GM12873 (cell line): Measurements from ENCODE around the gene HDGFL1.

Experiments used
- TF ChIP-seq, protein P1 (sequence below): IDR thresholded peaks from 2 replicates; pipeline ENCODE4 v1.5.1; 2012; ENCODE audit warnings: low read depth, mild to moderate bottlenecking, moderate library complexity, low read length, control low read depth; ENCODE audit not compliant: insufficient read depth; ENCODE audit errors: missing control alignments

HDGFL1 gene

DNA sequence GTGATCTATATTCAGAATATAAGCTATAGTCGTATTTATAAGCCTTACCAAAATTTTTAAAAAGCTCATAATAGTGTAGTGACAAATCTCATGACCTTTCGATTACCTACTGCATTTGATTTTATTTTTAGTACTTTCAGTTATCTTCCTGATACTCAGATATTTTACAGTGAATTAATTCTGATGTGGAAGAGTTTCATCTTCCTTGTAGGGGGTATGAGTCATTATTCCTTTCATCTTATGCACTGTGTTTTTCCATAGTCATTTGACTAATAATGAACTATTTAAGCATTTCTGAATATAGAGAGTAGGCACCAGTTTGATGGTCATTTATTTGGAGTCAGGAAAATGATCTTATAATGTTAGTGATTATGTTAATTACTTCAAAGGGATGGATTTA lies 36.4 kb downstream of the HDGFL1 start:
- TF ChIP-seq, protein P1, sequence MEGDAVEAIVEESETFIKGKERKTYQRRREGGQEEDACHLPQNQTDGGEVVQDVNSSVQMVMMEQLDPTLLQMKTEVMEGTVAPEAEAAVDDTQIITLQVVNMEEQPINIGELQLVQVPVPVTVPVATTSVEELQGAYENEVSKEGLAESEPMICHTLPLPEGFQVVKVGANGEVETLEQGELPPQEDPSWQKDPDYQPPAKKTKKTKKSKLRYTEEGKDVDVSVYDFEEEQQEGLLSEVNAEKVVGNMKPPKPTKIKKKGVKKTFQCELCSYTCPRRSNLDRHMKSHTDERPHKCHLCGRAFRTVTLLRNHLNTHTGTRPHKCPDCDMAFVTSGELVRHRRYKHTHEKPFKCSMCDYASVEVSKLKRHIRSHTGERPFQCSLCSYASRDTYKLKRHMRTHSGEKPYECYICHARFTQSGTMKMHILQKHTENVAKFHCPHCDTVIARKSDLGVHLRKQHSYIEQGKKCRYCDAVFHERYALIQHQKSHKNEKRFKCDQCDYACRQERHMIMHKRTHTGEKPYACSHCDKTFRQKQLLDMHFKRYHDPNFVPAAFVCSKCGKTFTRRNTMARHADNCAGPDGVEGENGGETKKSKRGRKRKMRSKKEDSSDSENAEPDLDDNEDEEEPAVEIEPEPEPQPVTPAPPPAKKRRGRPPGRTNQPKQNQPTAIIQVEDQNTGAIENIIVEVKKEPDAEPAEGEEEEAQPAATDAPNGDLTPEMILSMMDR = no peak

DNA sequence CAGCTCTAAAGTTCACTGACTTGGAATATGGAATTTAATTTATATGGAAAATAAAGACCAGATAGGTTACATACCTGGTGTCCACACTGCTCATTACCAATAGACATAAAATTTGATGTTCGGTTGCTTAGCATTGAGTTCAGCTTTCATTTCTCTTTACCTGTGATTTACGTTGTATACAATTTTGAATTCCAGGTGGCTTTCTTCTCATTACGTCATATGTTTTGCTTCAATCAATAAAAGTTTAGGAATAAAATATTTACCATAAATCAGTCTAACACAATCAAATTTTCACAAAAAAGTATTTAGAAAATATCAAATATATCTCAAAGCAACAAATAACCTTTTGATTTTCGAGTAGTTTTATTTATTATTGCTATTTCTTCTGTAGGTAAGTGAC lies 40.8 kb downstream of the HDGFL1 start:
- TF ChIP-seq, protein P1 = no peak

- TF ChIP-seq, protein P1 = no peak
Observed at GRCh38 chr6:22612236-22612635, 42.9 kb downstream of the HDGFL1 start.

GRCh38 chr6:22613051-22613450 lies 43.7 kb downstream of the HDGFL1 start:
- TF ChIP-seq, protein P1 = no peak

DNA sequence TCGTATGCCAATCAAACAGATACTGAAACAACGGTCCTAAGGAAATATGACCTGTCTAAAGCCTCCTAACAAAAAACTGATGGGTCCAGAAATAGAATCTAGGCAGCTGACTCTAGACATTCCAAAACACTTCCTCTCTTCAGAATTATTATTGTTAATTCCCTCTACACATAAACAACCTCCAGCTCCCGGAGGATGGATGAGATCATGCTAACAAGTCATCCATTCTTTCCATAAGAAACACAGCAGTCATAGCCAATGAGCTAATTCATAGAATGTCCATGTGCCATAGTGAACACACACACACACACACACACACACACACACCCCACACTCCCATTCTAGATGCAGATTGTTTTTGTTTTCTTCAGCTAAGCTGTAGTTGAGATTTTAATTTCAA lies 44.3 kb downstream of the HDGFL1 start:
- TF ChIP-seq, protein P1 = no peak

- TF ChIP-seq, protein P1 = no peak
Observed at GRCh38 chr6:22614547-22614946, 45.2 kb downstream of the HDGFL1 start.

DNA sequence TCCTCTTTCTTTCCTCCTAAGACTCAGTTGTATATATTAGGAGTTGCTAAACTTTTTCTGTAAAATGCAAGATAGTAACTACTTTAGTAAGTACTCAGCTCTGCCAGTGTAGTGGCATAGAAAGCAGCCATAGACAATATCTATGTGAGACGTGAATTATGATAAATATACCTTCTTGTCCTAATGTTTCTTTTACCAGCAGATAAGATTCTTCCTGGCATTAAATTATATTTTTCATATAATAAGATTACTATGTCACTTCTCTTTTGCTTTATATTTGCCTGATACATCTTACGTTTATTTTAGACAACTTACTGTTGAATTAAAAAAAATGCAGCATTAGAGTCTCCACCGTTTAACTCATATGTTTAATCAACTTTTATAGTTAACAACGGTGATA lies 51.7 kb downstream of the HDGFL1 start:
- TF ChIP-seq, protein P1 = no peak
